PC-9 (cell line): ENCODE measurements around the gene CRYBG1.

Experiments used
- CTCF ChIP-seq: fragments of 200-600 bp; sonication (generic); conservative IDR thresholded peaks from 2 replicates; pipeline ENCODE4 v1.6.1; 2017; ENCODE audit warnings: mixed run types, antibody characterized with exemption, mild to moderate bottlenecking, moderate library complexity
- EZH2 ChIP-seq: fragments of 200-600 bp; sonication (generic); IDR thresholded peaks from 2 replicates; pipeline ENCODE4 v1.8.0; 2017; ENCODE audit warnings: antibody characterized with exemption, low read depth

- TF ChIP-seq CTCF (no peak), EZH2 (no peak)
Observed at GRCh38 chr6:106495014-106495413, 134.5 kb downstream of the CRYBG1 start.
